T-helper 2 cell treated with Interferon-gamma antibody and Interleukin-4, amounts not matched to agents 5 μg/mL and 100 μg/mL, for 36 hours (primary cell): Measurements from ENCODE around the gene LIPM.
A peak's percentile ranks its signal among the peaks of the same experiment; 100 is the strongest.
"Not testable (repeated sequence)": the region's sequence is repeated elsewhere in the genome, so short reads cannot be mapped to it uniquely, and the experiment has no call there.

Experiments used
- DNase-seq: peaks from one replicate; pipeline ENCODE4 v3.0.0; 2021; ENCODE audit warnings: low spot score
- H3K27ac Mint-ChIP-seq: one replicate; pipeline ENCODE4 v1.8.0; 2021; ENCODE audit warnings: mild to moderate bottlenecking, mixed read lengths
- H3K27me3 Mint-ChIP-seq: one replicate; pipeline ENCODE4 v1.8.0; 2021; ENCODE audit warnings: low read depth, mixed read lengths
- H3K36me3 Mint-ChIP-seq: one replicate; pipeline ENCODE4 v1.8.0; 2021; ENCODE audit warnings: low read depth, mixed read lengths
- H3K4me1 Mint-ChIP-seq: one replicate; pipeline ENCODE4 v1.8.0; 2021; ENCODE audit warnings: low read depth, mixed read lengths
- H3K4me3 Mint-ChIP-seq: one replicate; pipeline ENCODE4 v1.8.0; 2022; ENCODE audit warnings: mild to moderate bottlenecking, moderate library complexity, mixed read lengths
- H3K9me3 Mint-ChIP-seq: one replicate; pipeline ENCODE4 v1.8.0; 2021; ENCODE audit warnings: mixed read lengths

Gene LIPM

DNA sequence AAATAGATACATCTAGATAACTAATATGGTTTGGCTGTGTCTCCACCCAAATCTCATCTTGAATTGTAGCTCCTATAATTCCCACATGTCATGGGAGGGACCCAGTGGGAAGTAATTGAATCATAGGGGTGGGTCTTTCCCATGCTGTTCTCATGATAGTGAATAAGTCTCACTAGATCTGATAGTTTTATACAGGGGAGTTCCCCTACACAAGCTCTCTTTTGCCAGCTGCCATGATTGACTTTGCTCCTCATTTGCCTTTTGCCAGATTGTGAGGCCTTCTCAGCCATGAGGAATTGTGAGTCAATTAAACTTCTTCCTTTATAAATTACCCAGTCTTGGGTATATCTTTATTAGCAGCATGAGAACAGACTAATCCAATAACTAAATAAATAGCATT, 35.1 kb downstream of the LIPM start:
- peaks cover 28% of the 10 kb centered on the region for H3K4me1 Mint-ChIP-seq
- not testable (repeated sequence) for H3K36me3 Mint-ChIP-seq, DNase-seq, H3K9me3 Mint-ChIP-seq, H3K4me3 Mint-ChIP-seq, H3K27ac Mint-ChIP-seq, H3K27me3 Mint-ChIP-seq

DNA sequence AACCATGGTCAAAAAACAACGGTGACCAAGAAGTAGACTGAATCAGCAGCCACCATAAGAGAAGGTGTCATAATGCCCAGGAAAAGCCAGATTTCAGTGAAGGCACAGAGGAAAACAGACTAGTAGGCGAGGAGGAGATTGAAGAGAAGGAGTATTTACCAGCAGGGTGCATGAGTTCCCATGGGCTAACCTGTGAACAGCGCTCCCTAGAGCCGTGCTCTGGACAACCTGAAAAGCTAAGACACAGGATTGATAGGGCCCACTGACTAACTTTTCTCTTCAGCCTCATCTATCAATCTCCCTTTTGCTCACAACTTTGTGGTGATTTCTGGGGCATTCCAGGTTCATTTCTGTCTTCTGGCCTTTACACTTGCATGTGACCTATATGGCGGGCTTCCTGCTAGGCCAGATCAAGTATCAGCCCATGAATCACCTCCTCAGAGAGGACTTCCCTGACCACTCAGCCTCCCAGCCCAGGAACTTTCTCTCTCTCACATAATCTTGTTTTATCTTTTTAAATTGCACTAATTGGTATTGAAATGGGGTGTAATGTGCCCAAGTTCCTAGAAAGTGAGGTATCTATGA, 36.3 kb downstream of the LIPM start:
- DNase-seq = no peak
- H3K36me3 Mint-ChIP-seq = no peaks in the 10 kb centered on the region
- H3K27me3 Mint-ChIP-seq = peaks cover 3% of the 10 kb centered on the region

DNA sequence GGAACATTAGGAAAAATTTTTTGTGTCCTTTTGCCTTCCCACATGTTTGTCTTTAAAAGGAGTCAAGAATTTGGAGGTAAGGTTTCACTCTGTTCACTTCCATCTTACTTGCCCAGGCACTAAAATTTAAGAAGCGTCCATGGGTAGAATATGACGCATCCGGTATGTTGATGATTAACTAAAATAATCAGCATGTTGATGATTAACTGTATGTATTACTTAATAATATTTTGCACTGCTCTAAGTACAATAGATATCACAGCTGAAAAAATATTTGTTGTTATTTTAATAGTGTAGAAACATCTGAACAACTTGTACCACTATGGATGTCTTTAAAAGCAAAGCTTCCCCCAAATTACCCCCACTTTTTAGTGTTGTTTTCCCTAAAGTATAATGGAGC, 37.6 kb downstream of the LIPM start:
- H3K27ac Mint-ChIP-seq = no peak overlapping the region
- no peak for DNase-seq
- H3K9me3 Mint-ChIP-seq = no peaks in the 10 kb centered on the region
- H3K36me3 Mint-ChIP-seq = no peaks in the 10 kb centered on the region
- H3K4me3 Mint-ChIP-seq = no peak overlapping the region
- peaks cover 15% of the 10 kb centered on the region for H3K4me1 Mint-ChIP-seq
- H3K27me3 Mint-ChIP-seq = peaks cover 5% of the 10 kb centered on the region

More for the DNA sequence above, 36.3 kb downstream of the LIPM start:
- no peak overlapping the region for H3K27ac Mint-ChIP-seq
- no peaks in the 10 kb centered on the region for H3K9me3 Mint-ChIP-seq
- no peak overlapping the region for H3K4me3 Mint-ChIP-seq
- H3K4me1 Mint-ChIP-seq = peaks cover 16% of the 10 kb centered on the region

DNA sequence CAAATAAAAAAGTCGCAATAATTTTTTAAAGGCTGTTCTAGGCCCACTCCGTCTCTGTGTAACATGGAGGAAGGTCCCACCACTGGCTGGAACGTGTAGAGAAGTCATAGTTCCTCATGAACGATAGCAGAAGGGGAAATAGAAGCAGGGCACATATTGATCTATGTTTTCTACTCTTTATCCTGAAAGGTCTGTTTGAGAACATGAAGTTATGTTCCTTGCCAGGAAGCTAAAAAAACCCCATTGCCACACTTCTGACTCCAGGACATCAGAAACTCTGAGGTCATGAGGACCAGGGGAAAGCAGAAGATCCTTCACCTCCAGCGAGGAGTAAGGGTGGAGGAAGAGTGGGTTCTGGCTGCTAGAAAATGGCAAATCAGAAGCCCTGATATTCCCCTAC, 38.4 kb downstream of the LIPM start:
- peaks cover 15% of the 10 kb centered on the region for H3K4me1 Mint-ChIP-seq
- peaks cover 10% of the 10 kb centered on the region for H3K27me3 Mint-ChIP-seq
- no peak for DNase-seq
- no peak overlapping the region for H3K4me3 Mint-ChIP-seq
- H3K36me3 Mint-ChIP-seq = no peaks in the 10 kb centered on the region
- no peak overlapping the region for H3K27ac Mint-ChIP-seq
- H3K9me3 Mint-ChIP-seq = no peaks in the 10 kb centered on the region

DNA sequence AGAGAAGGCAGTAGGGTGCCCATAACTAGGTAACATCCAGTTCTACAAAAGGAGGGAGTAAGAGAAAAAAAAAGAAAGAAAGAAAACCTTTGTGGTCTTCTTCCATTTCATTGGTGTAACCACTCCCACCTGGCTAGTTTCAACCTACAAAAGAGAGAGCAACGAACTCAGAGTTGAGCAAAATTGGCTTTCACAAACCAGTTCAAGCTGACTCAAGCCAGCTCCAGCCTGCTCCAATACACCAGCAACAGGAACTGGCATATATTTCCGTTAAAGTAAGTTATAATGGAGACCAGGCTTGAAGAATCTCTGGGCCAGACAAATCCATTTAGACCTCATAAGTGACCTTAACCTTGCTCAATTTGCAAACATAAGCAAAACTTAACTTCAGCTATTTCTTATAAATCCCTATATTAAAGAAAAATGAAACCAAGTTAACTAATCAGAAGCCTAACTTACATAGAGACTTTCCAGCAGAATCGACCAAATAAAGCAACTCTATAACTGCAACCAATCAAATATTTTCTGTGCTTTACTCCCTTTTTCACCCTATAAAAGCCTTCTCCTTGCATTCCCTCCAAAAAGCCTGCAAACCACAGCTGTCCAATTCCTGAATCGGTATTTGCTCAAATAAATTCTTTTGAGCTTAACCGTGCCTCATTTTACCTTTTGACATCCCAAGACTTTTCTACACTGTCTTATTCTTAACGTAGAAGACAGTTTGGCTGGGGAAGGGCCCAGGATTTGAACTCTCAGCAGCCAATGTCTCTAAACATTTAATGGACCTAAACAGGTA, 39.0 kb downstream of the LIPM start:
- peaks cover 15% of the 10 kb centered on the region for H3K4me1 Mint-ChIP-seq
- H3K36me3 Mint-ChIP-seq = no peaks in the 10 kb centered on the region
- H3K27ac Mint-ChIP-seq = no peak overlapping the region
- no peak overlapping the region for H3K4me3 Mint-ChIP-seq
- no peak for DNase-seq
- H3K9me3 Mint-ChIP-seq = no peaks in the 10 kb centered on the region
- H3K27me3 Mint-ChIP-seq = peaks cover 10% of the 10 kb centered on the region

DNA sequence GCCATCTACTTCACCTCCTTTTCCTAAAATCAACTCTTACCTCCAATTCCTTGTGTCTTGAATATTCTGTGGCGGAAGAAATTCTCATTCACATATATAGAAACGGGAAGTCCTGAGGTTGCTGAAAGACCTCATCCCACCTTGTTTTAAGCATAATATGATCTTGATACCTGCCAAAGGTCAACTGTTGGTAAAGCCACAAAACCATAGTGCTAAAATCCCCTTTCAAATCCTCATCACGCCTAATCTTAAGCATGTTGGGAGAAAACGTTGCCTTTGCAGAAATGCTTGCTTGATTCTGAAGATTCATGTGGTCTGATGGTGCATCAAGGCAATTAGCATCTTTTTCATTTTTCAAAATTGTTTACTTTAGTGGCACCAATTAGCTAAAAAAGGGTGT, 40.6 kb downstream of the LIPM start:
- no peak overlapping the region for H3K4me3 Mint-ChIP-seq
- peaks cover 15% of the 10 kb centered on the region for H3K4me1 Mint-ChIP-seq
- H3K36me3 Mint-ChIP-seq = no peaks in the 10 kb centered on the region
- no peak for DNase-seq
- H3K27ac Mint-ChIP-seq = no peak overlapping the region
- H3K9me3 Mint-ChIP-seq = no peaks in the 10 kb centered on the region
- peaks cover 10% of the 10 kb centered on the region for H3K27me3 Mint-ChIP-seq

DNA sequence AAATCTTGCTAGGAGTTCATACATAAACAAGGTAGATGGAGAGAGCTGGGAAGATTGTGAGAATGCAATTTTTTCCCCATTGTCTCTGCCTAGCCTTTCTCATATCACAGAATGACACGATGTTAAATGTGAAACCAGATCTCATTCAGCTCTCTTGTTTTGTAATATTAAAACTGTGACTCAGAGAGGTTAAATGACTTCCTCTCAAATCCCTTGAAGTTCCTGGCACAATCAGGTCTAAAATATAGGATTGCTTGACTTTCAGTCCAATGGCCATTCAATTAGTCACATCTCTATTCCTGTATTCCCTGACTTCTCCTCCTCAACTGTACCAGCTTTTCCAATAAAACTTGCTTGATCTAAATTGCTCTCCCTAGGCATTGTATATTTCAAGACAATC, 46.0 kb downstream of the LIPM start:
- no peak for DNase-seq
- Mint-ChIP-seq H3K4me3 (peak overlapping the region; percentile 68), H3K4me1 (peaks cover 12% of the 10 kb centered on the region), H3K27ac (peak overlapping the region; percentile 46), H3K9me3 (no peaks in the 10 kb centered on the region), H3K36me3 (no peaks in the 10 kb centered on the region), H3K27me3 (peaks cover 10% of the 10 kb centered on the region)

DNA sequence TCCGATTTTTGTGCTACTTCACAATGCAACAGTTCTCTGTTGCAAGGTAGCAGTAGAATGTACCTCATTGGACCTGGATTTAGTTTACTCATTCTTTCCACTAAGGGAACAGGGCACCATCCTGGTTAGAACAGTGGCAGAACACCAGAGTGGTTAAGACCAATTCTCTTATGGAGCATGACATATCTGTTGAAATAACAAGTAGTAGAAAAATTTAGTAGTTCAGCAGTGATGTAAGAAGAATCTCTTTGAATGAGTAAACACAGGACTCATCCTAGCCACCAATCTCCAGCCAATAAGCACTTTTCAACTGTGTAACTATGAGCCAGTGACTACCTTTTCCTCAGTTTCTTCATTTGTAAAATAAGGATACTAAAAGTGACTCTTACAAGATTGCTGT, 46.7 kb downstream of the LIPM start:
- Mint-ChIP-seq H3K4me3 (no peak overlapping the region), H3K27me3 (peaks cover 5% of the 10 kb centered on the region), H3K27ac (no peak overlapping the region), H3K4me1 (peaks cover 12% of the 10 kb centered on the region), H3K9me3 (no peaks in the 10 kb centered on the region), H3K36me3 (no peaks in the 10 kb centered on the region)
- DNase-seq = no peak

DNA sequence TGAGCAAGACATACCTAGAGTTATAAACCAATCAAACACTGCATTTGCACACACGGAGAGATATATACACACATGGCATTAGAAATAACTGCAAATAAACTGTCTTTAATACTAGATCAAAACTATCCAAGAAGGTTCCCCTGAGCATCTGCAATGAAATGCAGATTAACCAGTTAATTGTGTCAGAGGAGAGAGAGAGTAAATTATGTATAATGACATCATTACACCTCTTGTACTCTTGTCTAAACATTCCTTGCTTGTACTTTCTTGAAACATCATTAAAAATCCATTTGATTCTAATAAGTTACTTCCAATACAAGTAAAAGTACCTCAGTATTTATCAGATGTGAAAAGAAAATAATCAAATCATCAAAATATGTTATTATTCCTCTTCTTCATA, 48.2 kb downstream of the LIPM start:
- H3K36me3 Mint-ChIP-seq = no peaks in the 10 kb centered on the region
- no peaks in the 10 kb centered on the region for H3K9me3 Mint-ChIP-seq
- DNase-seq = no peak
- no peak overlapping the region for H3K27ac Mint-ChIP-seq
- peaks cover 12% of the 10 kb centered on the region for H3K4me1 Mint-ChIP-seq
- H3K27me3 Mint-ChIP-seq = peaks cover 4% of the 10 kb centered on the region
- no peak overlapping the region for H3K4me3 Mint-ChIP-seq

DNA sequence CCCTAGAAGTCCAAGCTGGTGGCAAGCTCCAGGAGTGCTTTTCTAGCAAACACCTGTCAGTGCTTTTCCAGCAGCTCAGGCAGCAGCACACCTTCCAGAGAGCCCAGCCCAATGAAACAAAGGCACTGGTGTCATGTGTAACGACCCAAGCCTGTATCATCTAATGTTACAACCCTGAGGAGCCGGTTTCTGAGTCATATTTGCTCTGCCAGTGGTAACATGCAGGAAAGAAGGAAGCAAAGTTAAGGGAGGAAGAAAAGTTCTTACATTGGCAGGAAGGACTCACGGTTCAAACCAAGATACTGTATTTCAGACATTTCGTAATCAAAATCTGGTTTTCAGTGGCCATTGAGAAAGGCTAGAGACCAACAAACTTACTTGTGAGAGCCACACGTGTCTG, 49.2 kb downstream of the LIPM start, which contains the start of gene ANKRD22:
TSS of gene ANKRD22 (minus strand) at position 139 of the 400 bp plus-strand sequence. CDS start 237 bp downstream, outside the sequence.
- peaks cover 2% of the 10 kb centered on the region for H3K27me3 Mint-ChIP-seq
- H3K4me3 Mint-ChIP-seq = no peak within 1 kb of the TSS
- no peaks in the 10 kb centered on the region for H3K36me3 Mint-ChIP-seq
- H3K4me1 Mint-ChIP-seq = peaks cover 12% of the 10 kb centered on the region
- H3K9me3 Mint-ChIP-seq = no peaks in the 10 kb centered on the region
- DNase-seq = no peak
- H3K27ac Mint-ChIP-seq = no peak within 1 kb of the TSS

DNA sequence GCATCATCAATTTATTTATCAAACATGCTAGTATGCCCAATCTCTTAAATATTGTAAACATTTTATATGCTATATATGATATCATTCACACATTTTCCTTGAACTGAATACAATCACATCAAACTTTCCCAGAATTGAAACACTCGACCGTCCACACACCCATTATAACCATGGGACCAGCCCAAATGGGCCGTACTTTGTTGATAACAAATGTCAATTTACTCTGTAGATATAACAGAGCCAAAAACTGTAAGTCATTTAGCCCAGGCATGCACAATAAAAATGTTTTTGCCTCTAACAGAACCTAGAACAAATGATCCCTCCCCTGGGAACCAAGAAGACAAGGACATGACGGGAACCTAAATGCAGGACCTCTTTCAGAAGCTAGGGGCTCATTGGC, 49.8 kb downstream of the LIPM start:
- Mint-ChIP-seq H3K27ac (no peak overlapping the region), H3K4me1 (peaks cover 12% of the 10 kb centered on the region), H3K36me3 (no peaks in the 10 kb centered on the region), H3K27me3 (peaks cover 2% of the 10 kb centered on the region), H3K4me3 (no peak overlapping the region), H3K9me3 (no peaks in the 10 kb centered on the region)
- no peak for DNase-seq

DNA sequence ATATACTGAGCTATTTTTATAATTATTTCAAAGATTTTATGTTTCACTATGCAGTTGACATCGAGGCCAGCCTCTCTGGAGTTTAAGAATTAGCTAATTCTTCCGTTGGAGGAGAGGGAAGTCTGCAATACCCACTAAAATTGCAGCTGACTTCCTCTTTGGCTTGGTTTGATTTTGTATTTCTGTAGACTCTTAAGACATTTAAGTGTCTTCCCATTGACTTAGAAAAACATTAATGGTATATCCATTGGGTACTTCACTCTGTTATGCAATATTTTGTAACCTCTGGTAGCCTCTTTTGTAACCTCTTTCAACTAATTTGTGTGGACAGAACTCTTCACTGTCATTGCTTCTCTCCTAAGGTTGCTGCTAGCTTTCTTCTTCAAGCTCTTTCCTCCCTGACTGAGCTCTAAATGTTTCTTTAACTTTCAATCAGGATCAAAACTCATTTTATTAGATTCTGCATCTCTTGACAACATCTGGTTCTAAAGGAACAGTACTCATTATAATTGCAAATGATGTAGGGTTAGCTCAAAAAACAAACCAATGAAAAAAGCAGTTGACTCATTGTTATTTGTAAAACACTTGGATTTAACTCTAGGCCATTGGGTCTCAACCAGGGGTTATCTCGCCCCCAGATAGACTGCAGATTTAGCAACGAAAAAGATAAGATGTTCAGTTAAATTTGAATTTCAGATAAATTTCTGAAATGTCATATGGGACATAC, 50.8 kb downstream of the LIPM start:
- DNase-seq = no peak
- H3K4me1 Mint-ChIP-seq = peaks cover 11% of the 10 kb centered on the region
- no peaks in the 10 kb centered on the region for H3K36me3 Mint-ChIP-seq
- no peak overlapping the region for H3K27ac Mint-ChIP-seq
- no peaks in the 10 kb centered on the region for H3K9me3 Mint-ChIP-seq
- H3K27me3 Mint-ChIP-seq = peaks cover 2% of the 10 kb centered on the region
- no peak overlapping the region for H3K4me3 Mint-ChIP-seq

DNA sequence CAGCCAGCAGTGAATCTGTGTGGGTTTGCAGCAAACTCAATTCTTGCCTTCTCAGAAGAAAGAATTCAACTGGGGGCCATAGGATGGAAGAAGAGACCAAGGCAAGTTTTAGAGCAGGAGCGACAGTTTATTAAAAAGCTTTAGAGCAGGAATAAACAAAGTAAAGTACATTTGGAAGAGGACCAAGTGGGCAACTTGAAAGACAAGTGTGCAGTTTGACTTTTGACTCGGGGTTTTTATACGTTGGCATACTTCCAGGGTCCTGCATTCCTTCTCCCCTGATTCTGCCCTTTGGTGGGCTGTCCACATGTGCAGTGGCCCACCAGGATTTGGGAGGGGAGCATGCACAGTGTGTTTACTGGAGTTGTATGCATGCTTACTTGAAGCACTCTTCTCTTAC, 52.2 kb downstream of the LIPM start:
- no peaks in the 10 kb centered on the region for H3K36me3 Mint-ChIP-seq
- H3K4me1 Mint-ChIP-seq = peaks cover 4% of the 10 kb centered on the region
- peaks cover 4% of the 10 kb centered on the region for H3K27me3 Mint-ChIP-seq
- H3K9me3 Mint-ChIP-seq = no peaks in the 10 kb centered on the region
- no peak overlapping the region for H3K4me3 Mint-ChIP-seq
- no peak overlapping the region for H3K27ac Mint-ChIP-seq
- DNase-seq = no peak

DNA sequence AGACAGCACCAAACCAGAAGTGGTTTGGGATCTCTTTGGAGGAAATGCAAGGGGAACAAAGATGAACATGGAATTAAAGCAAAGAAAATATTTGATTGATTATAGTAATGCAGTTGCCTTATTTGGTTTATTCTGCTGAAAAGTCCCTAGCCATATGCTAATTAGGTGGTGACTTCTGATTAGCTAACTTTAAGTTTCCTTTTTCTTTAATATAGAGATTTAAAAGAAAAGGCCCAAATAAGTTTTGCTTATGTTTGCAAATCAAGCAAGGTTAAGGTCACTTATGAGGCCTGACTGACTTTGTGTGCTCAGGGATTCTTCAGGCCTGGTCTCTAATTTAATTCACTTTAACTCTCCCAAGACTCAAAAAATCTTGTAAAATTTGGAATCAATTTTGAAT, 55.3 kb downstream of the LIPM start:
- H3K4me1 Mint-ChIP-seq = peaks cover 2% of the 10 kb centered on the region
- no peaks in the 10 kb centered on the region for H3K36me3 Mint-ChIP-seq
- DNase-seq = no peak
- no peak overlapping the region for H3K27ac Mint-ChIP-seq
- H3K9me3 Mint-ChIP-seq = no peaks in the 10 kb centered on the region
- peaks cover 12% of the 10 kb centered on the region for H3K27me3 Mint-ChIP-seq
- no peak overlapping the region for H3K4me3 Mint-ChIP-seq
